IMR-90 (cell line): ENCODE results near the gene BMP5. TPM values are rescaled to one million over a fixed set of nuclear protein-coding genes. Genes with fewer than 3 reads are reported as not detected.
A peak's percentile ranks its signal among the peaks of the same experiment; 100 is the strongest.

Experiments
- ATAC-seq: fragments of 200-7000 bp; cut with Tn5 transposase; 2 replicates; pipeline ENCODE4 v1.9.1; 2020; ENCODE audit warnings: low read depth, mild to moderate bottlenecking, moderate library complexity
- BruUV-seq: library from RNA; stranded (reverse); fragments of 400-500 nt; replicated peaks from 2 replicates; lab custom pipeline; 2021; lab: Mats Ljungman, UMichigan
- CTCF ChIA-PET: fragments of 300-600 bp; formaldehyde crosslinking; extraction: SDS; loops from one replicate; lab custom pipeline; 2021; ENCODE audit warnings: antibody characterized with exemption; lab: Yijun Ruan, JAX
- POLR2A ChIA-PET: fragments of 300-600 bp; sonication (Branson Sonifier 250); formaldehyde crosslinking; loops from one replicate; lab custom pipeline; 2022; ENCODE audit warnings: antibody characterized with exemption; ENCODE audit not compliant: unreplicated experiment; lab: Charles Lee
- DNase-seq: peaks from one replicate; pipeline ENCODE4 v3.0.0; 2013
- H2AFZ ChIP-seq: replicated peaks from 2 replicates; pipeline ENCODE3; 2013; ENCODE audit warnings: low read length, mild to moderate bottlenecking; ENCODE audit not compliant: poor library complexity
- H2AK5ac ChIP-seq: 2 replicates; pipeline ENCODE4 v1.6.1; 2013; ENCODE audit warnings: low read depth, low read length, inconsistent platforms
- H2AK9ac ChIP-seq: replicated peaks from 2 replicates; pipeline ENCODE3; 2013; ENCODE audit warnings: mild to moderate bottlenecking, low read depth, low read length, moderate library complexity; ENCODE audit not compliant: poor library complexity
- H2BK120ac ChIP-seq: 2 replicates; pipeline ENCODE4 v1.6.1; 2013; ENCODE audit warnings: low read depth, low read length, inconsistent platforms
- H2BK15ac ChIP-seq: 3 replicates; pipeline ENCODE4 v1.6.1; 2013; ENCODE audit warnings: low read depth, low read length, inconsistent platforms
- H2BK20ac ChIP-seq: 2 replicates; pipeline ENCODE4 v1.6.1; 2013; ENCODE audit warnings: low read depth, mild to moderate bottlenecking, inconsistent platforms, low read length, moderate library complexity
- H2BK5ac ChIP-seq: 2 replicates; pipeline ENCODE4 v1.6.1; 2013; ENCODE audit warnings: mild to moderate bottlenecking, low read depth, low read length, inconsistent platforms; ENCODE audit not compliant: poor library complexity, severe bottlenecking
- H3K14ac ChIP-seq: replicated peaks from 2 replicates; pipeline ENCODE4 v1.6.1; 2013; ENCODE audit warnings: low read depth, low read length, inconsistent platforms
- H3K18ac ChIP-seq: 2 replicates; pipeline ENCODE4 v1.6.1; 2013; ENCODE audit warnings: low read depth, low read length, control low read depth
- H3K23ac ChIP-seq: 2 replicates; pipeline ENCODE4 v1.6.1; 2013; ENCODE audit warnings: low read depth, low read length, inconsistent platforms
- H3K27ac ChIP-seq: 2 replicates; pipeline ENCODE4 v1.5.1; 2013; ENCODE audit warnings: mild to moderate bottlenecking, control low read depth, low read length; ENCODE audit not compliant: insufficient read depth
- H3K27me3 ChIP-seq: 2 replicates; pipeline ENCODE4 v1.6.1; 2013; ENCODE audit warnings: low read length; ENCODE audit not compliant: control insufficient read depth, insufficient read depth
- H3K36me3 ChIP-seq: 2 replicates; pipeline ENCODE4 v1.6.1; 2013; ENCODE audit warnings: low read length, mixed read lengths; ENCODE audit not compliant: control insufficient read depth, insufficient read depth
- H3K4ac ChIP-seq: 2 replicates; pipeline ENCODE4 v1.6.1; 2013; ENCODE audit warnings: low read depth, low read length, inconsistent platforms
- H3K4me1 ChIP-seq: 2 replicates; pipeline ENCODE4 v1.6.1; 2013; ENCODE audit warnings: low read length, mixed read lengths; ENCODE audit not compliant: control insufficient read depth, insufficient read depth
- H3K4me2 ChIP-seq: 2 replicates; pipeline ENCODE4 v1.6.1; 2013; ENCODE audit warnings: low read depth, mild to moderate bottlenecking, control low read depth, low read length, moderate library complexity
- H3K4me3 ChIP-seq: 2 replicates; pipeline ENCODE4 v1.5.1; 2013; ENCODE audit warnings: low read depth, mild to moderate bottlenecking, control low read depth, low read length, moderate library complexity; ENCODE audit not compliant: insufficient read depth
- H3K56ac ChIP-seq: 2 replicates; pipeline ENCODE4 v1.6.1; 2013; ENCODE audit warnings: low read length, inconsistent platforms; ENCODE audit not compliant: insufficient read depth; ENCODE audit errors: extremely low read depth
- H3K79me1 ChIP-seq, 2 experiments: 2 replicates each; pipeline ENCODE4 v1.6.1; 2013; ENCODE audit warnings: low read length in 2 of 2, inconsistent platforms in 1 of 2, low read depth in 1 of 2
- H3K9ac ChIP-seq: 2 replicates; pipeline ENCODE4 v1.6.1; 2013; ENCODE audit warnings: low read depth, low read length, control low read depth
- H3K9me1 ChIP-seq: 2 replicates; pipeline ENCODE4 v1.6.1; 2013; ENCODE audit warnings: low read length, inconsistent platforms; ENCODE audit not compliant: insufficient read depth
- H3K9me3 ChIP-seq: 2 replicates; pipeline ENCODE4 v1.6.1; 2013; ENCODE audit warnings: low read length; ENCODE audit not compliant: control insufficient read depth, insufficient read depth
- H4K20me1 ChIP-seq: 2 replicates; pipeline ENCODE4 v1.6.1; 2013; ENCODE audit warnings: low read length, inconsistent platforms; ENCODE audit not compliant: insufficient read depth
- H4K5ac ChIP-seq: 2 replicates; pipeline ENCODE4 v1.6.1; 2013; ENCODE audit warnings: mild to moderate bottlenecking, low read depth, low read length, control low read depth
- H4K8ac ChIP-seq, 2 experiments: 2 replicates each; pipeline ENCODE4 v1.6.1; 2013; ENCODE audit warnings: low read depth in 2 of 2, low read length in 2 of 2, control low read depth in 1 of 2, inconsistent platforms in 1 of 2
- H4K91ac ChIP-seq: 2 replicates; pipeline ENCODE4 v1.6.1; 2013; ENCODE audit warnings: low read depth, low read length, inconsistent platforms; ENCODE audit not compliant: insufficient read depth
- BHLHE40 ChIP-seq: fragments of 150-350 bp; IDR thresholded peaks from 2 replicates; pipeline ENCODE4 v1.6.1; 2016; ENCODE audit warnings: mild to moderate bottlenecking, low read depth, low read length
- CEBPB ChIP-seq: IDR thresholded peaks from 2 replicates; pipeline ENCODE4 v1.6.1; 2012; ENCODE audit warnings: low read depth, low read length, improper control_type of control experiment
- MAZ ChIP-seq: IDR thresholded peaks from 2 replicates; pipeline ENCODE4 v1.6.1; 2012; ENCODE audit warnings: low read depth, mild to moderate bottlenecking, low read length, improper control_type of control experiment, moderate library complexity, borderline replicate concordance
- MXI1 ChIP-seq: IDR thresholded peaks from 2 replicates; pipeline ENCODE4 v1.6.1; 2012; ENCODE audit warnings: low read depth, mild to moderate bottlenecking, low read length, moderate library complexity, borderline replicate concordance
- NFE2L2 ChIP-seq: fragments of 150-350 bp; IDR thresholded peaks from 2 replicates; pipeline ENCODE4 v1.6.1; 2016; ENCODE audit warnings: low read depth, mild to moderate bottlenecking, low read length
- POLR2A ChIP-seq: IDR thresholded peaks from 2 replicates; pipeline ENCODE4 v1.6.1; 2012; ENCODE audit warnings: mild to moderate bottlenecking, low read depth, low read length
- RAD21 ChIP-seq: IDR thresholded peaks from 2 replicates; pipeline ENCODE4 v1.6.1; 2012; ENCODE audit warnings: low read length, improper control_type of control experiment
- RFX5 ChIP-seq: IDR thresholded peaks from 2 replicates; pipeline ENCODE4 v1.8.0; 2012; ENCODE audit warnings: low read depth, mild to moderate bottlenecking, low read length, moderate library complexity
- WGBS, 2 experiments: methylation state at CpG; one replicate each; pipeline versions ENCODE4 v1.1.5 to v1.1.7; 2013; ENCODE audit warnings: missing lambda C conversion rate in 2 of 2; ENCODE audit not compliant: insufficient read length in 1 of 2; ENCODE audit errors: extremely low coverage in 2 of 2; 5-methylcytosine and 5-hydroxymethylcytosine counted together
- dilution Hi-C: fragments of 300-500 bp; cut with HindIII; formaldehyde crosslinking; loops from one replicate; pipeline ENCODE4 v1.14.3; 2018; ENCODE audit warnings: low sequenced_read_pairs; ENCODE audit not compliant: unreplicated experiment
- in situ Hi-C: fragments of 300-500 bp; cut with MboI; formaldehyde crosslinking; loops from 3 replicates; pipeline ENCODE4 v1.14.3; 2019; ENCODE audit warnings: low sequenced_read_pairs, inconsistent platforms, mixed read lengths
- intact Hi-C: fragments of 100-400 bp; cut with micrococcal nuclease; formaldehyde crosslinking; loops from 2 replicates; pipeline ENCODE4 v1.10.0; 2022
- polyA plus RNA-seq, 3 experiments: library from polyadenylated mRNA; depleted of rRNA; stranded (reverse); fragments of >200 nt; gene quantifications; 2 replicates each; pipeline ENCODE4 v1.2.3, GENCODE V29; 2012; ENCODE audit warnings: low replicate concordance in 1 of 3
- total RNA-seq: library from RNA; depleted of rRNA; stranded (reverse); fragments of >200 nt; gene quantifications from 2 replicates; pipeline ENCODE4 v1.2.3, GENCODE V29; 2012
- TF ChIP-seq, protein P1 (sequence below): conservative IDR thresholded peaks from 2 replicates; pipeline ENCODE4 v1.5.1; 2012; ENCODE audit warnings: mild to moderate bottlenecking, low read depth, low read length, improper control_type of control experiment
- TF ChIP-seq, protein P2 (sequence below): fragments of 150-350 bp; IDR thresholded peaks from 2 replicates; pipeline ENCODE4 v1.6.1; 2016; ENCODE audit warnings: low read depth, mild to moderate bottlenecking, low read length, moderate library complexity, borderline replicate concordance
- TF ChIP-seq, protein P3 (sequence below): fragments of 150-350 bp; IDR thresholded peaks from 2 replicates; pipeline ENCODE4 v1.6.1; 2017; ENCODE audit warnings: mild to moderate bottlenecking, antibody characterized with exemption, low read length, low read depth

Gene BMP5
- total and polyA plus RNA-seq, 2 of the 4 experiments (the other 2 are of a cell fraction) = under 0.01 to 0.02 TPM

DNA sequence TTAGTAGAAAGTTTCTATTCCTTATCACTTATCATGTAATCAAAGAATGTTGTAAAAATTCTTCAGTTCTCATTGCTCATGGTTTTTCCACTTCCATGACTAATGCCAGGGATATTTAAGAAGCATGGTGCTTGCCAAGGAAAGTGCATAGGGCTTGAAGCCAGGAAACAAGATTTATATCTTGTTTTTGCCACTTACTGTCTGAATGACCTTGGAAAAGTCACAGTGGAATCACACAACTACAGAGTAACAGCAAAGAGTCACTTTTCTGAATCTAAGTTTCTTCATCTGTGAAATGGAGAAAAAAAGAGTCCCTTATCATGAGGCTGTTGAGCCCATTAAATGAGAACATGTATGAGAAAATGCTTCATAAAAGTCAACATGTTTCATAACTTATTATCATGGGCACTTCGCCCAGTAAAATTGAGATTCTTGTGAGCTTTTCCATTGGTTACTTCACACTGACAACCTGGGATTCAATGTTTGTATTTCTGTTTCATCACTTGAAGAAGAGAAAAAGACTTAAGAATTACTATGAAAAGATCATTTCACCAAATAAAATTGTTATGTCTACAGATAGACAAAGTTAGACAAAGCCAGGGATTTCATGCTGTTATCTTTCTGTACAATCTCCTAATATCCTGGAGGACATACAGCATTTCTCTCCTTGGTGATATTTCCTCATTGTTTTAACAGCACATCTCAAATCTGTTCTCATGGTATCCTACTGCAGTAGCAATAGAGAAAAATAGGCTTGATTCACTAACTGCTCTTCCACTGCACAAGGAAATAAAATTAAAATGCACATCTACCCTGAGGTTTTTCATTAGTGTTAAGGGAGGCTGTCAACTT, 7.6 kb upstream of the BMP5 start:
- Histone ChIP-seq H3K27me3 (no peaks in the 10 kb centered on the region), H4K20me1 (no peaks in the 10 kb centered on the region), H3K9me3 (no peaks in the 10 kb centered on the region), H4K5ac (peak overlapping the region; percentile 35), H3K36me3 (no peaks in the 10 kb centered on the region), H3K9ac (no peak overlapping the region), H3K79me1 (no peaks in the 10 kb centered on the region), H3K9me1 (no peaks in the 10 kb centered on the region), H2BK5ac (peak overlapping the region; percentile 41), H3K56ac (no peak overlapping the region), H3K23ac (no peak overlapping the region), H3K4me3 (no peak overlapping the region), H2BK15ac (0 out of 3 replicates have a peak overlapping the region, but pooled peaks have one; percentile 4), H3K4ac (peak overlapping the region; percentile 40; the same call in 1 of the 2 replicates), H2AFZ (no peak overlapping the region), H3K4me2 (no peak overlapping the region), H2AK5ac (no peak overlapping the region), H2BK20ac (peak overlapping the region; percentile 87), H3K14ac (no peak overlapping the region), H3K27ac (no peak overlapping the region), H4K91ac (no peak overlapping the region), H2BK120ac (peak overlapping the region; percentile 86; the same call in 1 of the 2 replicates), H3K4me1 (0 out of 2 replicates have a peak, but pooled peaks cover 2% of the 10 kb centered on the region), H2AK9ac (no peak overlapping the region), H4K8ac (peak overlapping the region in 1 of 2 experiments; percentile 50; a peak in 1 of 4 replicates), H3K18ac (peak overlapping the region; percentile 77; the same call in 1 of the 2 replicates)
- no TSS peak for BruUV-seq
- DNase-seq (peak; percentile 84), ATAC-seq (peak; percentile 62; the same call in 1 of the 2 replicates)
- in situ Hi-C loops = loop anchor here (10.0 kb wide), 2 partner anchors 258 to 438 kb away; no protein-coding TSS in a partner anchor
- dilution Hi-C loops = no loop called here
- CTCF ChIA-PET = interaction anchor here (0.9 to 1.4 kb wide), 2 partner anchors 437 to 606 kb away, joined by 3 read pairs; no protein-coding TSS in a partner anchor
- intact Hi-C loops = no loop called here
- WGBS, 2 experiments = no CpG with 5 or more reads among the region's 1 CpG
- TF ChIP-seq POLR2A (no peak), RAD21 (no peak), RFX5 (no peak), MAZ (no peak), BHLHE40 (no peak), NFE2L2 (no peak), MXI1 (no peak), CEBPB (no peak)
- TF ChIP-seq, protein P1, sequence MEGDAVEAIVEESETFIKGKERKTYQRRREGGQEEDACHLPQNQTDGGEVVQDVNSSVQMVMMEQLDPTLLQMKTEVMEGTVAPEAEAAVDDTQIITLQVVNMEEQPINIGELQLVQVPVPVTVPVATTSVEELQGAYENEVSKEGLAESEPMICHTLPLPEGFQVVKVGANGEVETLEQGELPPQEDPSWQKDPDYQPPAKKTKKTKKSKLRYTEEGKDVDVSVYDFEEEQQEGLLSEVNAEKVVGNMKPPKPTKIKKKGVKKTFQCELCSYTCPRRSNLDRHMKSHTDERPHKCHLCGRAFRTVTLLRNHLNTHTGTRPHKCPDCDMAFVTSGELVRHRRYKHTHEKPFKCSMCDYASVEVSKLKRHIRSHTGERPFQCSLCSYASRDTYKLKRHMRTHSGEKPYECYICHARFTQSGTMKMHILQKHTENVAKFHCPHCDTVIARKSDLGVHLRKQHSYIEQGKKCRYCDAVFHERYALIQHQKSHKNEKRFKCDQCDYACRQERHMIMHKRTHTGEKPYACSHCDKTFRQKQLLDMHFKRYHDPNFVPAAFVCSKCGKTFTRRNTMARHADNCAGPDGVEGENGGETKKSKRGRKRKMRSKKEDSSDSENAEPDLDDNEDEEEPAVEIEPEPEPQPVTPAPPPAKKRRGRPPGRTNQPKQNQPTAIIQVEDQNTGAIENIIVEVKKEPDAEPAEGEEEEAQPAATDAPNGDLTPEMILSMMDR = no peak
- TF ChIP-seq, protein P2, sequence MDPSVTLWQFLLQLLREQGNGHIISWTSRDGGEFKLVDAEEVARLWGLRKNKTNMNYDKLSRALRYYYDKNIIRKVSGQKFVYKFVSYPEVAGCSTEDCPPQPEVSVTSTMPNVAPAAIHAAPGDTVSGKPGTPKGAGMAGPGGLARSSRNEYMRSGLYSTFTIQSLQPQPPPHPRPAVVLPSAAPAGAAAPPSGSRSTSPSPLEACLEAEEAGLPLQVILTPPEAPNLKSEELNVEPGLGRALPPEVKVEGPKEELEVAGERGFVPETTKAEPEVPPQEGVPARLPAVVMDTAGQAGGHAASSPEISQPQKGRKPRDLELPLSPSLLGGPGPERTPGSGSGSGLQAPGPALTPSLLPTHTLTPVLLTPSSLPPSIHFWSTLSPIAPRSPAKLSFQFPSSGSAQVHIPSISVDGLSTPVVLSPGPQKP = no peak
- TF ChIP-seq, protein P3, sequence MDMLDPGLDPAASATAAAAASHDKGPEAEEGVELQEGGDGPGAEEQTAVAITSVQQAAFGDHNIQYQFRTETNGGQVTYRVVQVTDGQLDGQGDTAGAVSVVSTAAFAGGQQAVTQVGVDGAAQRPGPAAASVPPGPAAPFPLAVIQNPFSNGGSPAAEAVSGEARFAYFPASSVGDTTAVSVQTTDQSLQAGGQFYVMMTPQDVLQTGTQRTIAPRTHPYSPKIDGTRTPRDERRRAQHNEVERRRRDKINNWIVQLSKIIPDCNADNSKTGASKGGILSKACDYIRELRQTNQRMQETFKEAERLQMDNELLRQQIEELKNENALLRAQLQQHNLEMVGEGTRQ = no peak
- POLR2A ChIA-PET = no interaction called here
